GM19455 (cell line): ENCODE measurements around the gene CPA5.

ENCODE experiments used
- ATAC-seq: cut with Tn5 transposase; IDR thresholded peaks from one replicate; pipeline ENCODE4 v1.9.1; 2021; ENCODE audit not compliant: unreplicated experiment

CPA5 gene

DNA sequence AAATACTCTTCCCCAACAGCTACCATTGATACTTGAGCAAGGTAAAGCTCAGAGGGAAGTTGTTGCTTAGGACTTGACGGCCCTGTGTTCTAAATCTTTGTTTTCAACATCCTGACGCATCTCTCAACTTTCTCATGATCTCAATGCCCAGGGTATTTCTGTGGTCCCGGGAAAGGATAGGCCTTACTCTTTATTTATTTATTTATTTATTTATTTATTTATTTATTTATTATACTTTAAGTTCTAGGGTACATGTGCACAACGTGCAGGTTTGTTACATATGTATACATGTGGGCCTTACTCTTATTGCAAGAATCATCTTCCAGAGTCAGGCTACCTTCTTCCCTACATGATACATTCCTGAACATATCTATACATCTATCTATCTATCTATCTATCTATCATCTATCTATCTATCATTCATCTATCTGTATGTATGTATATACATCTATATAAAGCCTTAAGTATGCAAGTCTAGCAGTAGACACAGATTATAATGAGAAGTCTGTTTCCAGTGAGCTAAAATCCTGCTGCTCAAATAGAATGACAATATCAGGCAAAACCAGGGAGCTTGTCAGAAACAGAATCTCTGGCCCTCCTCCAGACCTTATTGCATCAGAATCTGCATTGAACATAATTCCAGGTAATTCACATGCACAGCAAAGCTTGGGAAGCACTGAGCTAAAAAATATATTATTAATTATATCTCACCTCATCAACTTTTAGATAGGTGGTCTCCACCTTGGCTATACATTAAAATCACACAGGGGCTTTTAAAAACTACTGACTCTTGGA is 12.2 kb upstream of the CPA5 start:
- no peak for ATAC-seq

DNA sequence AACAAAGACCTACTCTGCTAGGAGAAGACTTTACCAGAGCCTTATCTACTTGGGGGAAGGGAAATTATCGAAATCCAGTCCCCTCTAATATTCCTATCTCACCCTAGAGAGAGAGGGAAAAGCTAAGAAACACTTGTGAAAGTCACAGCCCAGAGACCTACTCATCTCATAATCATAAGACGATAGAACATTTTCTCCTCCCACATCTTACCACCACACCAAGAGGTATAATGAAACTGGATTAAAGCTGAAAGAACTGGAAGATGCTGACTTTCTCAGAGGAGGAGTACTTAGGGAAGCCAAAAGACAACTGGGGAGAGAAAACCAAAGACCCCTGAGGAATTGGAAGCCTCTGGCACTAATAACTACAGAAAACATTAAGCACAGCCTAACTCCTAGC is 10.8 kb upstream of the CPA5 start:
- ATAC-seq: no peak

- ATAC-seq: no peak
Observed at GRCh38 chr7:130334274-130334673, 10.3 kb upstream of the CPA5 start.

GRCh38 chr7:130337410-130337971 is 7.1 kb upstream of the CPA5 start:
- ATAC-seq: no peak

DNA sequence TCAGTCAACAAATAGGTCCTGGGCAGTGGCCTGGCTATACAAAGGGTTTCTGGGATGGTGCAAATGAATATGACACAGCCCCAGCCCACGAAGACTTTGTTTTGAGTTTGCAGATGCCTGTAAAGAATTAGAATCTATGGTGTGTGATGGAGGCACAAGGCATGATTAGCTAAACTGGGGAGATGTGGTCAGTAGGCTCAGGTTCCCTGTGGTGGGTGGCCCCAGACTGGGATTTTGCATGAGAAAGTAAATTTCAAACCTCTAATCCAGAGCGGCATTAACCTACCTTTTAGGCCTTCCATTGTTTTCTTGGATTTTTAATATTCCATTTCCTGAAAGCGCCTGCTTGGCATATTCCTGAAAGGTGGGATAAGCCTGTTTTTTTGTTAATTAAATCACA is 6.4 kb upstream of the CPA5 start:
- no peak for ATAC-seq

- ATAC-seq: no peak
Observed at GRCh38 chr7:130341882-130342281, 2.7 kb upstream of the CPA5 start.

- no peak for ATAC-seq
Observed at GRCh38 chr7:130342701-130343380, 1.8 kb upstream of the CPA5 start.

DNA sequence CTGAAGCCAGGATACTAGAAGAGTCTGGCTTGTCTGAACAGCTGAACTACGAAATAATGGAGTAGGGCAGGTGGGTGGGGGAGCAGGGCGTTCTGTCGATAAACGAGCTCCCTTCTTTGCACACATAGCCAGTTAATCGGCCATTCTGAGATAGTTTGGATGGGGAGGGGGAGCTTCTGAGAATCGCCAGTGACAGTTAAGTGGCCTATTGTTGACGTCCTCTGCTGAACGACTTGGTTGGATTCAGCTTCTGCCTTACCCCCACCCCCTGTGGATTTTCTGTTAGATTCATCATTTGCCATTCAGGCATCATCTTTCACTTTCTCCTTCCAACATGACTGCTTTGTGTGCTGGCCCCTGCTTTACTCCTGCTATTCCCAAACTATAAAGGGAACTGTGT is 520 bp downstream of the CPA5 start:
- no peak for ATAC-seq

DNA sequence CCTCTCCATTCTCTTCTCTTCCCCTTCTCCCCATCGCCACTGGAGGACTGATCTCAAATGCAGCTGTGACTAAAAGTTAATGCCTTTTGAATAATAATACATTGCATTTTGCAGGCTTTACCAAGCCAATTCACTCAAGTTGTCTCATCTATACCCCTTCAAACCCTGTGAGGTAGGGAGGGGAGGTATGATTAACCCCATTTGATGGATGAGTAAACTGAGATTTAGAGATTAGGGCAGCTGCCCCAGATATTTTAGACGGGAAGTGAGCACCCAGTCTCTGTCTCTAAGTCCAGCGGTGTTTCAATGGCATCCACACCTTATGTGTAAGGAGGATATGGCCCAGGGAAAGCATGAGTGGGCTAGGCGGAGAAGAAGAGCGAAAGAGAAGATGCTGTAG is 1.1 kb downstream of the CPA5 start:
- ATAC-seq: no peak

- no peak for ATAC-seq
Observed at GRCh38 chr7:130346177-130346905, 1.7 kb downstream of the CPA5 start.

- no peak for ATAC-seq
Observed at GRCh38 chr7:130346941-130347340, 2.3 kb downstream of the CPA5 start.

- no peak for ATAC-seq
Observed at GRCh38 chr7:130349911-130350782, 5.5 kb downstream of the CPA5 start.

- no peak for ATAC-seq
Observed at GRCh38 chr7:130350945-130351790, 6.6 kb downstream of the CPA5 start.

DNA sequence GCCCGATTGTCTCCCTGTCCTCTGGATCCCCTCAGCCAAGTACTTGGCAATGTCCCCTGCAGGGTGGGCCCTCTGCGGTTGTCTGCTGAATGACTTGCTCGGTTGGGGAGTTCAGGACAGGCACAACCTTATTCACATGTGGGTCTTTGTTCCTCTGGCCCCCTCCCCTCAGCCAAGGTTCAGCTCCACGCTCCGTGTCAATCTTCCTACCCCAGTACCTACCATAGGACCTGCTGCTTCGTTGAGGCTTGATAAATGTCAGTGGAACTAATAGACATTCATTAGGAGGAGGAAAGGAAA is 7.1 kb downstream of the CPA5 start:
- no peak for ATAC-seq

DNA sequence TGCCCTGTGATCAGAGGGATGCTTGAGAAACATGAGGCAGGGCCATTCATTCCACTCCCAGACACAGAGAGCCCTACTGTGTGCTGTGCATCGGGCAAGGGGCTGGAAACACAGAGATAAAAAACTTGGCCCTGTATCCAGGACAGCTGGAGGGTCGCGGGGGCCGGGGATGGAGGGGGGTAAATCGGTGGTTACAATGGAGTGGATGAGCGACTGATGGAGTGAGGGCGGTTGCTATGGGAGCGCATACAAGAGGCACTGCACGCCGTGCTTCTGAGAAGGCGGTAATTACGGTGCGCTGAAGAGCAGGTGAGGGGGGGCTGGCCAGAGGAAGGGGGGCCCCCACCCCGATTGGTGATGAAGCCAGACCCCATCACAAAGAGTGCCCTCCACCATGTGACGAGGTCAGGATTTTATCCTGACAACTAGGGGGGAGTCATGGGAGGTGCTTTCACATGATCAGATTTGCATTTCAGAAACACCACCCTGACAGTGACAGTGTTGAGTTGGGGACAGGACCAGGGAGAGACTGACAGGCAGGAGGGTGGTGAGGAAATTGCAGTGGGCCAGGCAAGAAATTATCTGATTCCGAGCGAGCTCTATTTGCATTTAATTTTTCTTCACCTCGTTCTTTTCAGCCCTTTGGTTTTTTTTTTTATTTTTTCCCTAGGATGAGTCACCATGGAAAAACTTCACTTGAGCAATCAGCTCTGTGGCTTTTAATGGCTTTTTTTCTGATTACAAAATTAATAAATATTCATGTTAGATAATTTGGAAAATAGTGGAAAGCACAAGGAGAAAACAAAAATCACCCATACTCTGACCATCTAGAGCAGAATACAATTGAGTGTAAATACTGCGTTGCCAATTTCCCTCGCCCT is 7.8 kb downstream of the CPA5 start:
- no peak for ATAC-seq

GRCh38 chr7:130353196-130353595 is 8.6 kb downstream of the CPA5 start:
- no peak for ATAC-seq

- ATAC-seq: no peak
Observed at GRCh38 chr7:130356121-130356875, 11.7 kb downstream of the CPA5 start.

- no peak for ATAC-seq
Observed at GRCh38 chr7:130356876-130357611, 12.4 kb downstream of the CPA5 start.
